Measurements from ENCODE around the gene MUC20. TPM values are rescaled to one million over a fixed set of nuclear protein-coding genes. Genes with fewer than 3 reads are reported as not detected.

The MUC20 gene
- total and polyA plus RNA-seq, 2 of the 8 experiments (the other 6 are each of a cell fraction or from before 2014, with no cell fraction given), result 0.24 to 0.26 TPM

DNA sequence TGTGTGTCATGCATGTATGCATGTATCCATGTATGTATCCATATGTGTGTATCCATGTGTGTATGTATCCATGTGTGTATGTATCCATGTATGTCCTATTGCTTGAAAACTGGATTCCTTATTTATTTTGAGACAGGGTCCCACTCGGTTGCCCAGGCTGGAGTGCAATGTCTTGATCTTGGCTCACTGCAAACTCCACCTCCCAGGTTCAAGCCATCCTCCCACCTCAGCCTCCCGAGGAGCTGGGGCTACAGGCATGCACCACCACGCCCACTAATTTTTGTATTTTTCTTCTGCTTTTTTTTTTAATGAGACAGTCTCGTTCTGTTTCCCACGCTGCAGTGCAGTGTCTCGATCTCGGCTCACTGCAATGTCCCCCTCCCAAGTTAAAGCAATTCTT is 34.1 kb downstream of the MUC20 start:
- H3K4ac ChIP-seq (replicated peaks; ENCODE audit: insufficient read length, low read depth, low read length), result no peak overlapping the region
- H3K4me3 ChIP-seq (ENCODE audit: extremely low read depth in 1 of 4, insufficient read depth in 2 of 4, low read depth in 3 of 4, low read length in 4 of 4), result no peak overlapping the region
- H2BK5ac ChIP-seq (ENCODE audit: low read depth, low read length), result no peak overlapping the region
- H3K14ac ChIP-seq (ENCODE audit: insufficient read length), result no peak overlapping the region
- no peak overlapping the region for H3K4me2 ChIP-seq (ENCODE audit: insufficient read depth in 1 of 2, low read depth in 2 of 2, low read length in 2 of 2)
- no peak overlapping the region for H2BK20ac ChIP-seq (ENCODE audit: low read length)
- 93% methylated on average over 7 of the region's 7 CpGs; no CpG with 5 or more reads in 1 of the 2 experiments for WGBS, 2 experiments (ENCODE audit: extremely low coverage in 1 of 2, insufficient coverage in 1 of 2, insufficient read length in 1 of 2, insufficient replicate concordance in 2 of 2, low coverage in 1 of 2, low lambda C conversion rate in 2 of 2, missing lambda C conversion rate in 1 of 2)
- H2BK15ac ChIP-seq (ENCODE audit: low read length), result no peak overlapping the region
- H3K23ac ChIP-seq (ENCODE audit: insufficient read length), result no peak overlapping the region
- no peak overlapping the region for H2AFZ ChIP-seq (ENCODE audit: low read length)
- DNase-seq (ENCODE audit: low read depth in 1 of 2, low spot score in 2 of 2) (no peak), FAIRE-seq (no peak)
- H2BK12ac ChIP-seq (ENCODE audit: low read depth, low read length), result no peak overlapping the region
- no peak overlapping the region for H4K8ac ChIP-seq (ENCODE audit: extremely low read depth, insufficient read depth, low read length)
- no peaks in the 10 kb centered on the region for H3K36me3 ChIP-seq (ENCODE audit: control insufficient read depth in 2 of 4, insufficient read depth in 4 of 4, low read length in 3 of 4)
- H3K27ac ChIP-seq (ENCODE audit: low read depth, low read length), result no peak overlapping the region
- ChIA-PET CTCF (ENCODE audit: partially characterized antibody) (interaction anchor here (1.2 to 3.8 kb wide), 2 partner anchors 96 to 100 kb away, joined by 3 to 18 read pairs; no protein-coding TSS in a partner anchor), POLR2A (ENCODE audit: partially characterized antibody) (interaction anchor here (0.6 to 1.3 kb wide), 3 partner anchors 16 to 60 kb away, joined by 3 read pairs; no protein-coding TSS in a partner anchor)
- no peaks in the 10 kb centered on the region for H3K27me3 ChIP-seq (replicated peaks in 1 of 4; ENCODE audit: control insufficient read depth in 3 of 4, extremely low read depth in 1 of 4, insufficient read depth in 3 of 4, low read length in 3 of 4)
- H3K79me1 ChIP-seq (ENCODE audit: low read depth, low read length), result no peaks in the 10 kb centered on the region
- peaks cover 0 to 10% (median 5%) of the 10 kb centered on the region in 4 experiments; a peak in 3 of 7 replicates for H3K4me1 ChIP-seq (replicated peaks in 1 of 4; ENCODE audit: control insufficient read depth in 3 of 4, insufficient read depth in 4 of 4, low read length in 3 of 4)
- H3K9ac ChIP-seq (replicated peaks in 1 of 4; ENCODE audit: extremely low read depth in 1 of 4, low read depth in 3 of 4, low read length in 3 of 4), result no peak overlapping the region
- H3K79me2 ChIP-seq (ENCODE audit: control insufficient read depth in 1 of 2, insufficient read depth in 2 of 2, low read length in 2 of 2), result no peaks in the 10 kb centered on the region
- no peak overlapping the region for H3K56ac ChIP-seq (replicated peaks; ENCODE audit: insufficient read length, low read depth, low read length)
- H2BK120ac ChIP-seq (replicated peaks; ENCODE audit: low read depth, low read length), result no peak overlapping the region
- H3K18ac ChIP-seq (ENCODE audit: extremely low read depth, low read length), result no peak overlapping the region
- H4K20me1 ChIP-seq (replicated peaks in 1 of 2; ENCODE audit: control insufficient read depth in 1 of 2, insufficient read depth in 2 of 2, low read length in 2 of 2), result no peaks in the 10 kb centered on the region
- H3K9me3 ChIP-seq (ENCODE audit: insufficient read depth in 2 of 2, low read depth in 1 of 2, low read length in 1 of 2), result no peaks in the 10 kb centered on the region
- no peak overlapping the region for H2AK5ac ChIP-seq (ENCODE audit: low read depth, low read length)
- H4K5ac ChIP-seq (ENCODE audit: insufficient read length, low read depth, low read length), result no peak overlapping the region
- no peak overlapping the region for H4K91ac ChIP-seq (replicated peaks; ENCODE audit: insufficient read length, low read length)
- H3K23me2 ChIP-seq (ENCODE audit: low read depth, low read length), result no peaks in the 10 kb centered on the region
- TF ChIP-seq SIX5 (IDR thresholded peaks at IDR 0.05; ENCODE audit: low read depth, low read length) (no peak), CEBPB (IDR thresholded peaks at IDR 0.05; ENCODE audit: low read depth, low read length) (no peak), EGR1 (IDR thresholded peaks at IDR 0.05; ENCODE audit: borderline replicate concordance, low read depth, low read length) (no peak), TCF12 (IDR thresholded peaks at IDR 0.05; ENCODE audit: low read depth, low read length) (no peak), RXRA (IDR thresholded peaks at IDR 0.05; ENCODE audit: insufficient read depth, low read depth, low read length) (no peak), JUN (IDR thresholded peaks at IDR 0.05; ENCODE audit: low read depth, low read length) (no peak), SIN3A (conservative IDR thresholded peaks at IDR 0.05 in 1 of 2, IDR thresholded peaks at IDR 0.05 in 1 of 2; ENCODE audit: low read depth in 1 of 2, low read length in 2 of 2) (no peak), POLR2AphosphoS5 (IDR thresholded peaks at IDR 0.05; ENCODE audit: low read depth, low read length) (no peak), FOSL1 (IDR thresholded peaks at IDR 0.05; ENCODE audit: insufficient read depth, low read depth, low read length) (no peak)
- TF ChIP-seq, protein P1, sequence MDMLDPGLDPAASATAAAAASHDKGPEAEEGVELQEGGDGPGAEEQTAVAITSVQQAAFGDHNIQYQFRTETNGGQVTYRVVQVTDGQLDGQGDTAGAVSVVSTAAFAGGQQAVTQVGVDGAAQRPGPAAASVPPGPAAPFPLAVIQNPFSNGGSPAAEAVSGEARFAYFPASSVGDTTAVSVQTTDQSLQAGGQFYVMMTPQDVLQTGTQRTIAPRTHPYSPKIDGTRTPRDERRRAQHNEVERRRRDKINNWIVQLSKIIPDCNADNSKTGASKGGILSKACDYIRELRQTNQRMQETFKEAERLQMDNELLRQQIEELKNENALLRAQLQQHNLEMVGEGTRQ (IDR thresholded peaks at IDR 0.05; ENCODE audit: low read length), result no peak
- TF ChIP-seq, protein P2, sequence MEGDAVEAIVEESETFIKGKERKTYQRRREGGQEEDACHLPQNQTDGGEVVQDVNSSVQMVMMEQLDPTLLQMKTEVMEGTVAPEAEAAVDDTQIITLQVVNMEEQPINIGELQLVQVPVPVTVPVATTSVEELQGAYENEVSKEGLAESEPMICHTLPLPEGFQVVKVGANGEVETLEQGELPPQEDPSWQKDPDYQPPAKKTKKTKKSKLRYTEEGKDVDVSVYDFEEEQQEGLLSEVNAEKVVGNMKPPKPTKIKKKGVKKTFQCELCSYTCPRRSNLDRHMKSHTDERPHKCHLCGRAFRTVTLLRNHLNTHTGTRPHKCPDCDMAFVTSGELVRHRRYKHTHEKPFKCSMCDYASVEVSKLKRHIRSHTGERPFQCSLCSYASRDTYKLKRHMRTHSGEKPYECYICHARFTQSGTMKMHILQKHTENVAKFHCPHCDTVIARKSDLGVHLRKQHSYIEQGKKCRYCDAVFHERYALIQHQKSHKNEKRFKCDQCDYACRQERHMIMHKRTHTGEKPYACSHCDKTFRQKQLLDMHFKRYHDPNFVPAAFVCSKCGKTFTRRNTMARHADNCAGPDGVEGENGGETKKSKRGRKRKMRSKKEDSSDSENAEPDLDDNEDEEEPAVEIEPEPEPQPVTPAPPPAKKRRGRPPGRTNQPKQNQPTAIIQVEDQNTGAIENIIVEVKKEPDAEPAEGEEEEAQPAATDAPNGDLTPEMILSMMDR (IDR thresholded peaks at IDR 0.05; ENCODE audit: control extremely low read depth in 1 of 3, insufficient read depth in 1 of 3, low read depth in 1 of 3, low read length in 3 of 3), result no peak

Measured in H1 (cell line).